K562 (cell line): Measurements from ENCODE around the gene HCN3. TPM values are rescaled to one million over a fixed set of nuclear protein-coding genes. Genes with fewer than 3 reads are reported as not detected.

ENCODE experiments used
- ARNT ChIP-seq, 2 experiments: fragments of 450-650 bp; IDR thresholded peaks; 2 replicates each; pipeline ENCODE4 v1.6.1; 2016; ENCODE audit warnings: mild to moderate bottlenecking in 1 of 2
- CTBP1 ChIP-seq: fragments of 450-650 bp; IDR thresholded peaks from 2 replicates; pipeline ENCODE4 v1.6.1; 2016; ENCODE audit warnings: borderline replicate concordance
- HDGF ChIP-seq: fragments of 450-650 bp; IDR thresholded peaks from 2 replicates; pipeline ENCODE4 v1.6.1; 2016
- JUND ChIP-seq, 2 experiments: IDR thresholded peaks; 2 replicates in 1 of 2; 3 replicates in 1 of 2; pipeline ENCODE4 v1.6.1; 2011; ENCODE audit warnings: borderline replicate concordance in 2 of 2, low read depth in 2 of 2, low read length in 2 of 2, improper control_type of control experiment in 1 of 2, missing biosample characterization in 1 of 2, missing genetic modification characterization in 1 of 2, missing genetic modification reagents in 1 of 2
- MTA3 ChIP-seq: fragments of 450-650 bp; formaldehyde crosslinking; IDR thresholded peaks from 2 replicates; pipeline ENCODE4 v1.6.1; 2017; ENCODE audit warnings: mild to moderate bottlenecking, borderline replicate concordance
- NEUROD1 ChIP-seq: fragments of 150-350 bp; IDR thresholded peaks from 2 replicates; pipeline ENCODE4 v1.6.1; 2014; ENCODE audit warnings: borderline replicate concordance, low read length, low read depth; ENCODE audit not compliant: partially characterized antibody
- NRF1 ChIP-seq, 2 experiments: fragments of 450-650 bp; IDR thresholded peaks in 1 of 2; conservative IDR thresholded peaks in 1 of 2; 2 replicates each; pipeline ENCODE4 v1.6.1; 2014; ENCODE audit warnings: mild to moderate bottlenecking in 2 of 2
- PCBP1 ChIP-seq: fragments of 200-400 bp; formaldehyde crosslinking; IDR thresholded peaks from 2 replicates; pipeline ENCODE4 v1.6.1; 2018; ENCODE audit warnings: mild to moderate bottlenecking, low read depth, low read length; ENCODE audit not compliant: poor library complexity, severe bottlenecking
- PHF20 ChIP-seq: fragments of 450-650 bp; IDR thresholded peaks from 2 replicates; pipeline ENCODE4 v1.6.1; 2018; ENCODE audit not compliant: partially characterized antibody
- SOX6 ChIP-seq: fragments of 450-650 bp; IDR thresholded peaks from 2 replicates; pipeline ENCODE4 v1.6.1; 2014; ENCODE audit warnings: mild to moderate bottlenecking
- SPI1 ChIP-seq: IDR thresholded peaks from 2 replicates; pipeline ENCODE4 v1.6.1; 2011; ENCODE audit warnings: low read depth, low read length, control low read depth, borderline replicate concordance
- YY1 ChIP-seq, 3 experiments: IDR thresholded peaks; 2 replicates each; pipeline ENCODE4 v1.6.1; 2011; ENCODE audit warnings: low read length in 2 of 3, mild to moderate bottlenecking in 2 of 3, moderate library complexity in 2 of 3, borderline replicate concordance in 1 of 3, control low read depth in 1 of 3, low read depth in 1 of 3; ENCODE audit not compliant: insufficient read depth in 3 of 3, insufficient replicate concordance in 2 of 3, control insufficient read depth in 1 of 3, insufficient read length in 1 of 3; ENCODE audit errors: extremely low read depth in 1 of 3
- ZBTB17 ChIP-seq: fragments of 450-650 bp; formaldehyde crosslinking; IDR thresholded peaks from 2 replicates; pipeline ENCODE4 v1.4.0; 2020; ENCODE audit warnings: mild to moderate bottlenecking
- ZFP30 ChIP-seq: fragments of 250-450 bp; sonication (Bioruptor Pico); IDR thresholded peaks from 2 replicates; pipeline ENCODE4 v1.8.0; 2022; ENCODE audit warnings: moderate library complexity, mild to moderate bottlenecking, inconsistent platforms, borderline replicate concordance
- ZFX ChIP-seq: sonication (generic); formaldehyde crosslinking; IDR thresholded peaks from 2 replicates; pipeline ENCODE4 v1.8.0; 2022; ENCODE audit warnings: mild to moderate bottlenecking, missing genetic modification reagents, moderate library complexity
- ZNF24 ChIP-seq: fragments of 450-650 bp; IDR thresholded peaks from 2 replicates; pipeline ENCODE4 v1.6.1; 2016
- polyA plus RNA-seq, 8 experiments: library from polyadenylated mRNA; depleted of rRNA in 4 of 8; stranded (reverse) in 5 of 8; unstranded in 3 of 8; fragments of >200 nt; fragmentation: Nextera tagmentation in 2 of 8; fragmentation: Illumina TruSeq in 1 of 8; extraction: Ambion mirVana in 2 of 8; extraction: Trizol in 1 of 8; gene quantifications; 2 replicates each; pipeline versions ENCODE4 v1.2.1 to v1.2.3, GENCODE V29; 2011 to 2014; ENCODE audit warnings: inconsistent platforms in 1 of 8, missing spikeins in 1 of 8
- total RNA-seq, 7 experiments: library from RNA; depleted of rRNA in 6 of 7; stranded (reverse); fragments of >200 nt in 6 of 7; fragmentation: Illumina TruSeq in 2 of 7; extraction: Trizol in 2 of 7; gene quantifications; 2 replicates each; pipeline versions ENCODE4 v1.2.1 to v1.2.3, GENCODE V29; 2011 to 2021; ENCODE audit warnings: low replicate concordance in 1 of 7
- TF ChIP-seq, protein P1 (sequence below): fragments of 250-450 bp; sonication (Bioruptor Pico); IDR thresholded peaks from 2 replicates; pipeline ENCODE4 v1.8.0; 2021; ENCODE audit warnings: moderate library complexity, mild to moderate bottlenecking, inconsistent platforms
- TF ChIP-seq, protein P2 (sequence below): fragments of 450-650 bp; IDR thresholded peaks from 2 replicates; pipeline ENCODE4 v1.6.1; 2018; ENCODE audit warnings: mild to moderate bottlenecking, low read depth; ENCODE audit not compliant: partially characterized antibody
- TF ChIP-seq, protein P3 (sequence below), 2 experiments: IDR thresholded peaks in 1 of 2; conservative IDR thresholded peaks in 1 of 2; 2 replicates each; pipeline ENCODE4 v1.6.1; 2016; ENCODE audit warnings: low read depth in 2 of 2, mild to moderate bottlenecking in 1 of 2, missing compliant biosample characterization in 1 of 2, missing genetic modification characterization in 1 of 2, moderate library complexity in 1 of 2

The HCN3 gene
- total and polyA plus RNA-seq, 9 of the 15 experiments (the other 6 are each of a cell fraction or from before 2014, with no cell fraction given), result 0.91 to 9.7 (median 3.9) TPM

DNA sequence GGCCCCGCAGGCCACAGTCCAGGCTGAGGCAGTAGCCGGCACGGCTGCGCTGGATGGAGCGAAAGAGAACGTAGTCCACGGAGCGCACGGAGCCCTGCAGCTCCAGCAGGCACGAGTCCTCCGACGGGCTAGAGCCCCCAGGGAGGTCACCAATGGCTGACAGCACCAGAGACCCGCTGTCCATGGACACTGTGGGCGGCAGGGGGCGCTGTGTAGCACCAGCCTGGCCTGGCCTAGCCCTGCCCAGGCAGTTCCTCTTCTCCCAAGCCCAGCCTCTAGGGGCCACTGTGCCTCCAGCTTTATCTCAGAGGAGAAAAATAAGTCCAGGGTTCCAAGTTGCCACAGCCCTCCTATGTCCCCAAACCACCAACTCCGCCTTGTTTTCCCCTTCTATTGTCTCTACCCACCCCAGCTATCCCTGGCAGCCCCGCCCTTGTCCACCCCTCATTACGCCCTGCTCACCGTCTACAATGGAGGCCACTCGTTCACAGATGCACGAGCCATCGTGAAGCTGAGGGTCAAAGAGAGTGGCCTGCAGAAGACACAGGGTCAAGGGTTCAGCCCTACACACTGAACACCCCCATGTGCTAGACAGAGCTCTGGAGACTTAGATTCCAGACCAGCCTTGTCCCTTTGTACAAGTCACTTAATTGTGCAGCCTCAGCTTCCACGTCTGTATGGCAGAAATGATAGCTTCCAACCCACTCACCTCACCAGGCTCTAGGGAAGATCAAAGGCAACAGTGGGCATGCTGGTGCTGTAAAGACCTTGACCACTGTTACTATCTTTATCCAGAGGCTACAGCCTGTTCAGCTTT, 26.4 kb upstream of the HCN3 start (continued):
- TF ChIP-seq SPI1, result peak; percentile 99
- TF ChIP-seq NRF1 (conservative IDR thresholded peaks at IDR 0.05 in 1 of 2, IDR thresholded peaks at IDR 0.05 in 1 of 2), result 0 out of 4 replicates have a peak, but pooled peaks of 1 of the 2 experiments have one; percentile 21
- TF ChIP-seq CTBP1, result peak; percentile 80
- TF ChIP-seq ZFX (CRISPR knock-in tag), result peak; percentile 51
- TF ChIP-seq YY1 (IDR thresholded peaks at IDR 0.05; ENCODE audit: borderline replicate concordance in 1 of 3, control insufficient read depth in 1 of 3, extremely low read depth in 1 of 3, insufficient read depth in 3 of 3, insufficient read length in 1 of 3, insufficient replicate concordance in 2 of 3, low read depth in 1 of 3, low read length in 2 of 3), result peak; percentile 57 to 91 (median 86)
- TF ChIP-seq PHF20, result peak; percentile 23
- TF ChIP-seq, protein P1, sequence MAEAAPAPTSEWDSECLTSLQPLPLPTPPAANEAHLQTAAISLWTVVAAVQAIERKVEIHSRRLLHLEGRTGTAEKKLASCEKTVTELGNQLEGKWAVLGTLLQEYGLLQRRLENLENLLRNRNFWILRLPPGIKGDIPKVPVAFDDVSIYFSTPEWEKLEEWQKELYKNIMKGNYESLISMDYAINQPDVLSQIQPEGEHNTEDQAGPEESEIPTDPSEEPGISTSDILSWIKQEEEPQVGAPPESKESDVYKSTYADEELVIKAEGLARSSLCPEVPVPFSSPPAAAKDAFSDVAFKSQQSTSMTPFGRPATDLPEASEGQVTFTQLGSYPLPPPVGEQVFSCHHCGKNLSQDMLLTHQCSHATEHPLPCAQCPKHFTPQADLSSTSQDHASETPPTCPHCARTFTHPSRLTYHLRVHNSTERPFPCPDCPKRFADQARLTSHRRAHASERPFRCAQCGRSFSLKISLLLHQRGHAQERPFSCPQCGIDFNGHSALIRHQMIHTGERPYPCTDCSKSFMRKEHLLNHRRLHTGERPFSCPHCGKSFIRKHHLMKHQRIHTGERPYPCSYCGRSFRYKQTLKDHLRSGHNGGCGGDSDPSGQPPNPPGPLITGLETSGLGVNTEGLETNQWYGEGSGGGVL (CRISPR knock-in tag), result no peak
- peak; percentile 66 for TF ChIP-seq MTA3
- TF ChIP-seq, protein P2, sequence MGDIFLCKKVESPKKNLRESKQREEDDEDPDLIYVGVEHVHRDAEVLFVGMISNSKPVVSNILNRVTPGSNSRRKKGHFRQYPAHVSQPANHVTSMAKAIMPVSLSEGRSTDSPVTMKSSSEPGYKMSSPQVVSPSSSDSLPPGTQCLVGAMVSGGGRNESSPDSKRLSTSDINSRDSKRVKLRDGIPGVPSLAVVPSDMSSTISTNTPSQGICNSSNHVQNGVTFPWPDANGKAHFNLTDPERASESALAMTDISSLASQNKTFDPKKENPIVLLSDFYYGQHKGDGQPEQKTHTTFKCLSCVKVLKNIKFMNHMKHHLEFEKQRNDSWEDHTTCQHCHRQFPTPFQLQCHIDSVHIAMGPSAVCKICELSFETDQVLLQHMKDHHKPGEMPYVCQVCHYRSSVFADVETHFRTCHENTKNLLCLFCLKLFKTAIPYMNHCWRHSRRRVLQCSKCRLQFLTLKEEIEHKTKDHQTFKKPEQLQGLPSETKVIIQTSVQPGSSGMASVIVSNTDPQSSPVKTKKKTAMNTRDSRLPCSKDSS, result no peak
- TF ChIP-seq HDGF, result peak; percentile 92
- TF ChIP-seq SOX6, result peak; percentile 58; the same call in 1 of the 2 replicates
- TF ChIP-seq NEUROD1, result peak; percentile 49
- no peak for TF ChIP-seq ARNT (IDR thresholded peaks at IDR 0.05)
- TF ChIP-seq, protein P3, sequence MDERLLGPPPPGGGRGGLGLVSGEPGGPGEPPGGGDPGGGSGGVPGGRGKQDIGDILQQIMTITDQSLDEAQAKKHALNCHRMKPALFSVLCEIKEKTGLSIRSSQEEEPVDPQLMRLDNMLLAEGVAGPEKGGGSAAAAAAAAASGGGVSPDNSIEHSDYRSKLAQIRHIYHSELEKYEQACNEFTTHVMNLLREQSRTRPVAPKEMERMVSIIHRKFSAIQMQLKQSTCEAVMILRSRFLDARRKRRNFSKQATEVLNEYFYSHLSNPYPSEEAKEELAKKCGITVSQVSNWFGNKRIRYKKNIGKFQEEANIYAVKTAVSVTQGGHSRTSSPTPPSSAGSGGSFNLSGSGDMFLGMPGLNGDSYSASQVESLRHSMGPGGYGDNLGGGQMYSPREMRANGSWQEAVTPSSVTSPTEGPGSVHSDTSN (CRISPR knock-in tag; IDR thresholded peaks at IDR 0.05; ENCODE audit: low read depth), result no peak
- TF ChIP-seq, protein P3 (tag; conservative IDR thresholded peaks at IDR 0.05; ENCODE audit: low read depth), result no peak
- peak; percentile 68; the same call in 1 of the 2 replicates for TF ChIP-seq JUND (IDR thresholded peaks at IDR 0.05; ENCODE audit: borderline replicate concordance, low read depth, low read length)
- TF ChIP-seq JUND (tag; IDR thresholded peaks at IDR 0.05; ENCODE audit: borderline replicate concordance, low read depth, low read length), result peak; percentile 46; the same call in 1 of the 3 replicates
- TF ChIP-seq PCBP1, result no peak
- 0 out of 2 replicates have a peak, but pooled peaks have one; percentile 57 for TF ChIP-seq ZBTB17 (CRISPR knock-in tag)
- TF ChIP-seq ZFP30 (CRISPR knock-in tag), result no peak
- TF ChIP-seq ZNF24, result peak; percentile 64; the same call in 1 of the 2 replicates
